Measurements from ENCODE around the gene DDX17. TPM values are rescaled to one million over a fixed set of nuclear protein-coding genes. Genes with fewer than 3 reads are reported as not detected.

DDX17 gene
- total and polyA plus RNA-seq, 9 of the 15 experiments (the other 6 are each of a cell fraction or from before 2014, with no cell fraction given): 17.6 to 421 (median 189) TPM

GRCh38 chr22:38442967-38443627, 63.0 kb downstream of the DDX17 start:
- intact Hi-C loops (cut with micrococcal nuclease) (no loop called here), in situ Hi-C loops (cut with MboI) (no loop called here)
- H3K9me1 ChIP-seq (ENCODE audit: control insufficient read depth, insufficient read depth, low read length): no peaks in the 10 kb centered on the region
- no peak overlapping the region for H3K27ac ChIP-seq (ENCODE audit: extremely low read depth, low read depth, low read length)
- peaks cover 0 to 14% of the 10 kb centered on the region in 2 experiments; a peak in 3 of 5 replicates for H3K27me3 ChIP-seq (ENCODE audit: control insufficient read depth in 2 of 2, insufficient read depth in 2 of 2, low read length in 2 of 2)
- peaks cover 7 to 28% of the 10 kb centered on the region in 2 experiments; a peak in 3 of 5 replicates for H3K4me1 ChIP-seq (replicated peaks in 1 of 2; ENCODE audit: control insufficient read depth in 2 of 2, insufficient read depth in 2 of 2, low read length in 2 of 2)
- no peak overlapping the region for H3K4me3 ChIP-seq
- no peaks in the 10 kb centered on the region for H3K36me3 ChIP-seq (ENCODE audit: control insufficient read depth, insufficient read depth, low read length)
- H3K4me2 ChIP-seq (ENCODE audit: insufficient read depth, low read length): no peak overlapping the region
- BruUV-seq (replicated peaks): no TSS peak
- H4K20me1 ChIP-seq (replicated peaks; ENCODE audit: control insufficient read depth, insufficient read depth, low read length): 0 out of 2 replicates have a peak, but pooled peaks cover 4% of the 10 kb centered on the region
- no peak; the same call in 2 of the 3 replicates for ATAC-seq
- CTCF ChIA-PET (ENCODE audit: low intra/inter-chr PET ratio): no interaction called here
- H3K9me3 ChIP-seq (replicated peaks; ENCODE audit: control insufficient read depth, insufficient read depth, low read depth, low read length): no peaks in the 10 kb centered on the region
- H3K79me2 ChIP-seq (ENCODE audit: control insufficient read depth, insufficient read depth, low read length): no peaks in the 10 kb centered on the region
- WGBS (ENCODE audit: insufficient coverage, low coverage, missing lambda C conversion rate): 16% methylated on average over 4 of the region's 13 CpGs
- DNase-seq (ENCODE audit: extremely low read depth in 1 of 4, low spot score in 3 of 4): no peak
- POLR2A ChIA-PET: interaction anchor here (0.6 to 0.8 kb wide), 2 partner anchors 7 to 10 kb away, joined by 3 read pairs; no protein-coding TSS in a partner anchor
- peak overlapping the region in 1 of 2 experiments; percentile 43; a peak in 1 of 4 replicates for H3K9ac ChIP-seq (ENCODE audit: insufficient read depth in 1 of 2, low read depth in 2 of 2, low read length in 2 of 2)
- no peak overlapping the region for H2AFZ ChIP-seq (ENCODE audit: low read depth, low read length)
- FAIRE-seq: no peak
- TF ChIP-seq, protein P1, sequence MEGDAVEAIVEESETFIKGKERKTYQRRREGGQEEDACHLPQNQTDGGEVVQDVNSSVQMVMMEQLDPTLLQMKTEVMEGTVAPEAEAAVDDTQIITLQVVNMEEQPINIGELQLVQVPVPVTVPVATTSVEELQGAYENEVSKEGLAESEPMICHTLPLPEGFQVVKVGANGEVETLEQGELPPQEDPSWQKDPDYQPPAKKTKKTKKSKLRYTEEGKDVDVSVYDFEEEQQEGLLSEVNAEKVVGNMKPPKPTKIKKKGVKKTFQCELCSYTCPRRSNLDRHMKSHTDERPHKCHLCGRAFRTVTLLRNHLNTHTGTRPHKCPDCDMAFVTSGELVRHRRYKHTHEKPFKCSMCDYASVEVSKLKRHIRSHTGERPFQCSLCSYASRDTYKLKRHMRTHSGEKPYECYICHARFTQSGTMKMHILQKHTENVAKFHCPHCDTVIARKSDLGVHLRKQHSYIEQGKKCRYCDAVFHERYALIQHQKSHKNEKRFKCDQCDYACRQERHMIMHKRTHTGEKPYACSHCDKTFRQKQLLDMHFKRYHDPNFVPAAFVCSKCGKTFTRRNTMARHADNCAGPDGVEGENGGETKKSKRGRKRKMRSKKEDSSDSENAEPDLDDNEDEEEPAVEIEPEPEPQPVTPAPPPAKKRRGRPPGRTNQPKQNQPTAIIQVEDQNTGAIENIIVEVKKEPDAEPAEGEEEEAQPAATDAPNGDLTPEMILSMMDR (IDR thresholded peaks at IDR 0.05 in 2 of 3, conservative IDR thresholded peaks at IDR 0.05 in 1 of 3; ENCODE audit: insufficient read depth in 2 of 3, low read depth in 1 of 3, low read length in 3 of 3): no peak
- TF ChIP-seq, protein P2, sequence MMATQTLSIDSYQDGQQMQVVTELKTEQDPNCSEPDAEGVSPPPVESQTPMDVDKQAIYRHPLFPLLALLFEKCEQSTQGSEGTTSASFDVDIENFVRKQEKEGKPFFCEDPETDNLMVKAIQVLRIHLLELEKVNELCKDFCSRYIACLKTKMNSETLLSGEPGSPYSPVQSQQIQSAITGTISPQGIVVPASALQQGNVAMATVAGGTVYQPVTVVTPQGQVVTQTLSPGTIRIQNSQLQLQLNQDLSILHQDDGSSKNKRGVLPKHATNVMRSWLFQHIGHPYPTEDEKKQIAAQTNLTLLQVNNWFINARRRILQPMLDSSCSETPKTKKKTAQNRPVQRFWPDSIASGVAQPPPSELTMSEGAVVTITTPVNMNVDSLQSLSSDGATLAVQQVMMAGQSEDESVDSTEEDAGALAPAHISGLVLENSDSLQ (IDR thresholded peaks at IDR 0.05): no peak
- TF ChIP-seq ZBED1 (IDR thresholded peaks at IDR 0.05) (no peak), TBL1XR1 (IDR thresholded peaks at IDR 0.05; ENCODE audit: low read length in 2 of 2) (no peak), ZNF79 (CRISPR knock-in tag; IDR thresholded peaks at IDR 0.05; ENCODE audit: low read depth) (no peak), POLR3A (IDR thresholded peaks at IDR 0.05; ENCODE audit: borderline replicate concordance, extremely low read depth, insufficient read depth, insufficient read length) (no peak), ZNF76 (CRISPR knock-in tag; IDR thresholded peaks at IDR 0.05; ENCODE audit: borderline replicate concordance) (no peak), HDAC2 (IDR thresholded peaks at IDR 0.05) (no peak), FOS (IDR thresholded peaks at IDR 0.05; ENCODE audit: extremely low read depth, insufficient read length) (no peak), ZBTB49 (CRISPR knock-in tag; IDR thresholded peaks at IDR 0.05; ENCODE audit: borderline replicate concordance) (no peak), HSF4 (CRISPR knock-in tag; IDR thresholded peaks at IDR 0.05; ENCODE audit: borderline replicate concordance) (no peak)
